Stimulated activated CD4-positive, alpha-beta T cell treated with anti-CD3 and anti-CD28 coated beads, Interleukin-1b, Interleukin-23, amount 100 ng/mL, for 4 hours (primary cell): ENCODE measurements around the gene ALG12.

Experiments used
- DNase-seq, 2 donors: peaks; one replicate each; pipeline ENCODE4 v3.0.0-alpha.2; 2020; ENCODE audit warnings: low read depth in 2 of 2

ALG12 gene

DNA sequence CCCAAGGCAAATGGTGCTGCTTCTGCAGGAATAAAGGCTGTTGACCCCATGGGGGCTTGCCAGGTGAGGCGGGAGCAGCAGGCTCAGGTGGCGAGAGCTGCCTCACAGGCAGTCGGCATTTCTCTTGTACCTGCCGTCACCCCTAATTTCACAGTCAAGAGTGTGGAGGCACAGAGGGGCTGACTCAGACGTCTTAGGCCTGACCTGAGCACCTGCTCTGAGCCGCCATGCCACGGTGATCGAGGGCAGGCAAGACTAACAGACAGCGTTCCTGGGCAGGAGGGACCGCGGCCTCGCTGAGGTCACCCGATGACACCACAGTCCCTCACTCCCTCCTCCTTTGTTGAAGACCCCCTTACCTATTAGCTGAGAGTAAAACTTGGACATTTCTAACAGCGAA lies 5.2 kb downstream of the ALG12 start:
- no peak for DNase-seq

DNA sequence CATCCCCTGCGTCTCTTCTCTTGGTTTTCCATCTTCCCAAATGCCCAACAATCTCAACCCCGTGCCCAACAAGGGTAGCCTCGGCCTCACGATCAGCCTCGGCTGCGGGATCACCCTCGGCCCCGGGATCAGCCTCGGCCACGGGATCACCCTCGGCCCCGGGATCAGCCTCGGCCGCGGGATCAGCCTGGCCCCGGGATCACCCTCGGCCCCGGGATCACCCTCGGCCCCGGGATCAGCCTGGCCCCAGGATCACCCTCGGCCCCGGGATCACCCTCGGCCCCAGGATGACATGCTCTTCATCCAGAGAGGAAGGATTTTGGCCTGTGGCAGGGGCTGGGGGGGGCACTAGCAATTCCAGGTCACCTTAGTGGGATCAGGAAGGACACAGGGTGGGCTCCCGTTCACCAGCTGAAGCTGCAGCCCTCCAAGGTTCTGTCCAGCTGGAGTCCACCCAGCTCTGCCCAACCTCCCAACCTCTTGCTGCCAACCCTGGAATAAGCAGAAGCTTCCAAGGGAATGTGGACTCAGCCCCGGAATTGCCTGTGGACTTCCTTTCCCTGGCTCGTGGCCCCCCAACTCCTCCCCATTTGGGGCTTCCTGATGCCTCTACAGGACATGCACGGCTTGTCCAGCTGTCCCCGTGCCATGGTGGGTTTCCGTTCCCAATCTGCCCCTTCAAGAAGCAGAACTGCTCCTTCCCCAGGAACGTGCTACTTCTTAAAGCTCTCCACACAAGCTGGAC lies 6.2 kb downstream of the ALG12 start:
- no peak for DNase-seq

DNA sequence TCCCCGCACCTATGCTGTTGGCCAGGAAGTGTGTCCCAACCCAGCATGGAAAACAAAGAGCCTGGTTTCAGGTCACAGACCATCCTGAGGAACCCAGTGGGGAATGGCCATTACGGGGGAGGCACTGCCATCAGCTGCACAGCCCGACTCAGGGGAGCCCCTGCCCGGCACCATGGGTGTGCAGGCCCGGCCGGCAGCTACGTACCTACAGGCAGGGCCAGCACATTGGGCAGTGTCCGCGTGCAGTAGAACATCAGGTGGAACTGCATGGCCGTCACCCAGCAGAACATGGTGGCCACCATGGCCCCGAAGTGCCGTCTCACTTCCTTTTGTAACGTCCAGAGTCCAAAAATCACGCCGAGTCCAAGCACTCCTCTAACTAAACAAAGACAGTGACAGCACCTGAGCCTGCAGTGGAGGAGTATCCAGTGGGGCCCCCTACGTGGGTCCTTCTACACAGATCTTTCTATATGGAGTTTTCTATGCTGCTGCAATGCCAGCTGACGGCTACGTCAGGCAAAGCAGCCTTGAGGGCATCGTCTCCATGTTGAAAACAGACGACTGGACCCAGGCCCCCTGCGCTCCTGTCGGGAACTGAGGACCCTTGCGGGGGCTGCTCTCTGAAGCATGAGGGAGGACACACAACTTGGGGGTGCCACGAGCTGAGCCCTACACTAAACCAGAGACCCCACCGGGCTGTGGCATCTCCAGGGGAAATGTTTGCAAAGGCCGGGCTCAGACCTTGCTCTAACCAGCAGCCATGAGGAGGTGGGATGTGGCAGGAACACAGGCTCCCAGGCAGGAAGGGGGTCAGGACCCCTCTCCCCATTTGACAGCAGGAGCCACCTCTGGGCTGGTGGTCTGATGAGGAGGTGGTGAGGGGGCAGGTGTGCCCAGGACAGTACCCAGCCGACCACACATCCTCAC lies 7.7 kb downstream of the ALG12 start:
- no peak for DNase-seq

DNA sequence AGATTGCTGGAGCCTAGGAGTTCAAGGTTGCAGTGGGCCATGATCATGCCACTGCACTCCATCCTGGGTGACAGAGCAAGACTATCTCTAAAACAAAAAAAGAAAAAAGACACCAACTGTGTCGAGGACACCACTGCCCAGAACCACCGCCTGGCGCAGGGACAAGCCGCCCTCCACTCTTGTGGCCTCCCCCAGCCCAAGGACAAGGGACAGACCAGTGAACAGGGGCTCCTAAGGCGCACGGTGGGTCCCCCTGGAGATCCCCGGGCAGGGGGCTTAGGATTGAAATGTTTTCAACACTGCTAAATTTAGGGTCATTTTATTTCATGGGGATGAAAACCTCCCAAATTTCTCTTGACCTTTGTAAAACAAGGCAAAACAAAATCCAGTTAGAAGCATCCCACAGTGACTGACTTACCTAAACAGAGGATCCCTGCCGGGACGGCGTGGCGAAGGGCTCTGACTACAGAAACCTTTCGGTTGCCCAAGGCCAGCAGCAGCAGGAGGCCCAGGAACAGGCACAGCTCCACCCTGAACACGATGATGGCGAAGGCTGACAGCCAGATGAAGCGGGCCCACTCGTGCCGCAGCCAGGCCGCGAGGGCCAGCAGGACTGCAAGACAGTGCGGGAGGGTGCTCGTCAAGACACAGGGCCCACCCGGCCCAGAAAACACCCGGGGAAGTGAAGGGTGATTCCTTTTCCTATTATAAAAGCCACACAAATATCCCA lies 8.6 kb downstream of the ALG12 start:
- no peak for DNase-seq

DNA sequence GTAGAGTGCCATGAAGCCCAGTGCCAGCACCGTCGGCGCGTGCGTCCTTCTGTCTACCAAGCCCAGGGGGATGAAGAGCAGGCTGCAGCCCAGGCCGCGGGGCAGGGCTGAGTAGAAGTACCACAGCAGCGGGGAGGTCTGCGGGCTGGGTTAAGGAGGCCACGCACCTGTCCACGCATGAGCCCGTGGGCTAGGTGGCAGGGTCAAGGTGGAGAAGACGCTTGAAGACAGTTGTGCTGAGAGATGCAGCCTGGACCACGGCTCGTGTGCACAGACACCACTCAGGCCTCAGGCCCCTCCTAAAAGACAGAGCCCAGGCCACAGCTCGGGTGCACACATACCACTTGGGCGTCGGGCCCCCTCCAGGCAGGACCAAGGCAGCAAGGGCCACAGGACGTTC lies 10.4 kb downstream of the ALG12 start:
- DNase-seq, result no peak

DNA sequence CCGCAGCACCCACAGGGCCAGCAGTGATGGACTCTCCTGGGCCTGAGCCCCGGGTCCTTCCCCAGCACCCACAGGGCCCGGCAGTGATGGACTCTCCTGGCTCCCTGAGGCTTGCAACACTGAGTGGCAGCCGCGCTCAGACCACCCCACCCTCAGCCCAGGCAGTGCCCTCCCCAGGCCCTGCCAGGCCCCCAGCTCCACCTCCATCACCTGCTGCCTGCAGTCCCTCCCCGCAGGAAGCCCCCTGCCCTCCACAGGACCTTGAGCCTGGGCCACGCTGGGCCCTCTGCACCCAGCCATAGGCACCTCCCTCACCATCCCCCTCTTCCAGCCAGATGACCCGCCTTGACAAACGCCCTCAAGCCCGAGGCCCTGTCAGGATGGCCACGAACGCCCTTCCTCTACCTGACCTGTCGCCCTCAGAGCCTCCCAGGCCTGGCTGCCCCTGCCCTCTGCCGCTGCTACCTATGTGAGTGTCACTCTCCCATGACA lies 11.4 kb downstream of the ALG12 start:
- DNase-seq, result no peak

DNA sequence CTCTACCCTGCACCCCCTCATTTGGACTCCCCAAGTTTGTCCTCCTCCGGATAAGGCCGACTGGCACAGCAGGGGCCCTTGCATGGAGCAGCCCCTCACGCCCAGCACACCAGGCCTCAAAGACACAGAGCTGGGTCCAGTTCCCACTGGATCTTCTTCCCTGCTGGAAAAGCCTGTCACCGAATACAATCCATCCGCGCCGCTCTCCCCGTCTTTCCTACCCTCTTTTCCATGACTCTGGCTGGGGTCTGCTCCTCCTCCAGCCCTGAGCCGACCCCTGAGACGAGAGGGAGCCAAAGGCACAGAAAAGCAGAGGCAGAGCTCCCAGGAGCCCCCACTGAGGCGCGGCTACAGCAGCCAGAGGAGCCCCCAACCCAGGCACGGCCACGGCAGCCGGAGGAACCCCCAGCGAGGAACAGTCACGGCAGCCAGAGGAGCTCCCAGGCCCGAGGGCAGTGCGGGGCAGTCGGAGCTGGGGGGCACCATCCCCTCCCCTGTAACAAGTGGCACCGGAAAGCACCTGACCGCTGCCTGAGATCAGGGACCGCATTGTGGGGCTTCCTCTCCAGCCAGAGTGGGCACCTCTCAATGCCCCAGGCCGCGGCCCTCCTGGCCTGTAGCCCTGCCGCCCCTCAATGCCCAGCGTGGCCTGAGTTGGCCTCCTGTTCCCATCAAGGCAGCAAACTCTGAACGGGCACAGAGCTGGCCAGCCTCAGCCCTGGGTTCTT lies 12.0 kb downstream of the ALG12 start:
- DNase-seq, result no peak

DNA sequence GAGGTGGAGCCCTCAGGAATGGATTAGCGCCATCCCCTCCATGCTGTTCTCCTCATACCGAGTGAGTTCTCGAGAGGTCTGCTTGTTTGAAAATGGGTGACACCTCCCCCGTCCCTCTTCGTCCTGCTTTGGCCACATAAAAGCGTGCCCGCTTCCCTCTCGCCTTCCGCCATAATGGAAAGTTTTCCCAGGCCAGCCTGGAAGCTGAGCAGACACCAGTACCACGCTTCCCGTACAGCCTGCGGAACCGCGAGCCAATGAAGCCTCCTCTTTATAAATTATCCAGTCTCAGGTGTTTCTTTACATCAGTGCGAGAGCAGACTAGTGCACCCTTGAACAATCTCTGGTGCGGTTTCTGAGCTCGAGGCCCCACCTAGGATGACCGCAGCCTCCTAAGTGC lies 12.8 kb downstream of the ALG12 start:
- DNase-seq, result no peak

DNA sequence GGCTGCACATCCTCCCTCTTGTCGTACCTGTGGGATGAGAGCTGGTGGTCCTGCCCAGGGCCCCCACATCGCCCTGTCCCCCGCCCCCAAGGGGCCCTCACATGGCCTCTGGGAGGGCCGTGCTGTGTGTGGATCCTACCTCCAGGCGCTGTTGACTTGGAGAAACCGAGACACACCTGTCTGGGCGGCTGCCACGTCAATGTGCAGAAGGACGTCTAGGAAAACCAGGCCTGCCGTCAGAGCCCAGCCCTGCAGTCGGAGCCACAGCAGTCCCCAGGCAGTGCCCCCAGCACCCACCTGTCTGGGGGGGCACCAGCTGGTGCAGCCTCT lies 14.2 kb downstream of the ALG12 start:
- no peak for DNase-seq

DNA sequence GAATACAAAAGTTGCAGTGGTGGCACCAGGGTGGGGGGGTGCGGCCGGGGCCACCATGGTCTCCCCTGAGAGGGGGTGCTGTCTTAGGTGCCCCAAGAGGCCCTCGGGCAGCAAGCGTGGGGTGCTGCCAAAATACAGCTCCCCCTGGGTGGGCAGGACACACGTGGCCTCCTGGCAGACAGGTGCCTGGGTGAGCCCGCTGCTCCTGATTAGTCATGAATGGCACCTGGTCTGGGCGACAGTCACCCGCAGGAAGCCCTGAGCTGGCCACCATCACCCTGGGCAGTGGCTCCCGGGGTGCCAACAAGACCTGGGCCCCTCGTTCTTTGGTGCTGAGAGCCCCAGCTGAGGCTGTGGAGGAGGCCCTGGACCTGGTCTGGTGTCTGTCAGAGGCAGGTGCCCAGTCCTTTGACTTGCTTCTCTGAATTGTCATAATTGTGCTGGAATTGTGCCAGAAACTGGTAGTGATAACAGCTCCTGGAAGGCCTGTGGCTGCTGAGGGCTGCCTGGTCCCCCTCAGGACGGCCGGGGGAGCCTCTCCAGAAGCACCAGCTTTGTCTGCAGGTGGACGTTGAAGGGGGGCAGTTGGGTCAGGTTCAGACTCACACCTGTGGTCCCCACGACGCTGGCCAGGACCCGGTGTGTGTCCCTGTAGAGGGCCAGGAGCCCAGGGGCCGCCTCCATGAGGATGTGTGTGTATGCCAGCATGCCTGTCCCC lies 14.8 kb downstream of the ALG12 start:
- DNase-seq, result no peak

DNA sequence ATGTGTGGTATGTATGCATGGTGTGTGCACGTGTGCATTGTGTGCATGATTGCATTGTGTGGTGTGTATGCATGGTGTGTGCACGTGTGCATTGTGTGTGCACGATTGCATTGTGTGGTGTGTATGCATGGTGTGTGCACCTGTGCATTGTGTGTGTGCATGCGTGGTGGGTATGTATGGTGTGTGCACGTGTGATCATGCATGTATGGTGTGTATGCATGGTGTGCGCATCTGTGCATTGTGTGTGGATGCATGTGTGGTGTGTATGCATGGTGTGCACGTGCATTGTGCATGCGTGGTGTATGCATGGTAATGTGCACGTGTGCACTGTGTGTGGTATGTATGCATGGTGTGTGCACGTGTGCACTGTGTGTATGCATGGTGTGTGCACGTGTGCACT lies 16.8 kb downstream of the ALG12 start:
- no peak for DNase-seq

DNA sequence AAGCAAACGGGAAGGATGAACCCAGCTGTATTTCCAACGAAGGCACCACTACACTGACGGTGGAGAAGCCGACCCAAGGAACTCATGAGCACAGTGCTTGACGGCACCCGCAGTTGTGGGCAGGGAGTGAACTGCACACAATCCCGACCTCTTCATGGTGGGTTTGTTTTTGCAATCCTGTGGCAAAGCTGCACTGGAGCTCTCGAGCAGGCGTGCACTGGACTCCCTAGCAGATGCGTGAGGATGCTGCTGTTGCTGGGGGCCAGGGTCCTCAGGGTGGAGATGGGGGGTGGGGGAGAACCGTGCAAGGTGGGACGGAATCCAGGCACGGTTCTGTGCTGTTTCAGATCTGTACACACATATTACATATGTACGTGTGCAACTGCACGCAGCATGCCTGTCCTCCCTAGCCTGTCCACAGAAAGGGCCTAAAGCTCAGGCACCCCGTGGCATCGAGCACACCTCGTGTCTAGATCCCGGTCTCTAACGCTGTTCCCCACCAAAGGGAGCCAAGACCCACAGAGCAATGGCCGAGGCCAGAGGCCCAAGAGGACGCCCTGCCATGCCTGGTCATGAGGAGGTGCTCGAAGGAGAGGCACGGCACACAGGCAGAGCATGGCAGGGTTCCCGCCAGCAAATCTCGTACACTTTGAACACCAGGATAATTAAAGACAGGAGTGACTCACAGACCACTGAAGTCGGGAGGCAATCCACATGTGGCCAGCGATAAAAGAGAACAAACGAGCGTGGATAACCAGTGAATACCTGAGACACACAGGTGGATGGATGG lies 17.6 kb downstream of the ALG12 start:
- no peak for DNase-seq

DNA sequence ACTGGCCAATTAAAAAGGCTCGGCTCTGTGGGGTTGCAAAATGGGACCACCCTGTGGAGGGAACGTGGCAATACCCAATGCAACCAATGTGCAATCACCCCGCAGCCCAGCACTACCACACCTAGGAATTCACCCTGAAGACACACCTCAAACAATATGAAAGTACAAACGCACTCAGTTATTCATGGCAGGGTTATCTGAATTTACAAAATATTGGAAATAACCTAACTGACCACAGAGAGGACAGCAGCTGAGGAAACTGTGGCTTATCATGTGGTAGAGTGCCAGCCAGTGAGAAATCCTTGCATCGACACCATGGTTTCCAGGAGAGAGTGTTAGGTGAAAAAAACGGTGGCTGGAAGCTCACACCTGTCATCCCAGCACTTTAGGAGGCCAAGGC lies 18.7 kb downstream of the ALG12 start:
- no peak for DNase-seq

DNA sequence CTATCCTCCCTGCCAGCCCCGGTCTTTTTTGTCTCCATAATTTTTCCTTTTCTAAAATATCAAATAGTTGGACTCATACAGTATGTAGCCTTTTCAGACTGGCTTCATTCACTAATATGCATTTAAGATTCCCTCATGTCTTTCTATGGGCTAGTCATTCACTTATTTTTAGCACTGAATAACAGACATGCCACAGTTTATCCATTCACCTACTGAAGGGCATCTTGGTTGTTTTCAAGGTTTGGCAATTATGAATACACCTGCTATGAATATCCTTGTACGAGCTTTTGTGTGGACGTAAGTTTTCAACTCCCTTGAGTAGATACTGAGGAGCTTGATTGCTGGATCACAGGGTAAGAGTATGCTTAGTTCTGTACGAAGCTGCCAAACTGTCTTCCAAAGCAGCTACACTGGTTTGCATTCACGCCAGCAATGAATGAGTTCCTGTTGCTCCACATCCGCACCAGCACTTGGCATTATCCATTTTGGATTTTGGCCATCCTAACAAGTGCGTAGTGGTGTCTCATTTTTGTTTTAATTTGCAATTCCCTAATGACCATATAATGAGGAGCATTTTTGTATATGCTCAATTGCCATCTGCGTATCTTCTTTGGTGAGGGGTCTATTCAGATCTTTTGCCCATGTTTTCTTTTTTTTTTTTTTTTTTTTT lies 21.1 kb downstream of the ALG12 start:
- no peak for DNase-seq

DNA sequence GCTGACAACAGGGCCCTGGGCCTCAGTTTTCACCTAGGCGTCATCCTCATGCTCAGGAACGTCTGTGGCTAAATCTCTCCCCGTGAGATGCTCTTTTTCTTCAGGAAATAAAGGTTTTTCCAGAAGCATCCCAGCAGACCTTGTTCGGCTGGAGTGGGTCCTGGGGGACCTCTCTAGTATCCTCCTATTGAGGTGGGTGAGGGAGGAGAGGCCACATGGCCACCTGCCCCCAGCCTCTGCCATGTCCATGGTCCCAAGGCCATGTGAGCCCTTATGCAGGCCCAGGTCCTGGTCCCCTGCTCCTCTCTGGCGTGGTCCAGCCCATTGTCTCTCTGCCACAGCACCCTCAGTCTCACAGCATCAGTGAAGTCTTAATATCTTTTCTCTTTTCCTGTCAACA lies 22.0 kb downstream of the ALG12 start:
- no peak for DNase-seq

DNA sequence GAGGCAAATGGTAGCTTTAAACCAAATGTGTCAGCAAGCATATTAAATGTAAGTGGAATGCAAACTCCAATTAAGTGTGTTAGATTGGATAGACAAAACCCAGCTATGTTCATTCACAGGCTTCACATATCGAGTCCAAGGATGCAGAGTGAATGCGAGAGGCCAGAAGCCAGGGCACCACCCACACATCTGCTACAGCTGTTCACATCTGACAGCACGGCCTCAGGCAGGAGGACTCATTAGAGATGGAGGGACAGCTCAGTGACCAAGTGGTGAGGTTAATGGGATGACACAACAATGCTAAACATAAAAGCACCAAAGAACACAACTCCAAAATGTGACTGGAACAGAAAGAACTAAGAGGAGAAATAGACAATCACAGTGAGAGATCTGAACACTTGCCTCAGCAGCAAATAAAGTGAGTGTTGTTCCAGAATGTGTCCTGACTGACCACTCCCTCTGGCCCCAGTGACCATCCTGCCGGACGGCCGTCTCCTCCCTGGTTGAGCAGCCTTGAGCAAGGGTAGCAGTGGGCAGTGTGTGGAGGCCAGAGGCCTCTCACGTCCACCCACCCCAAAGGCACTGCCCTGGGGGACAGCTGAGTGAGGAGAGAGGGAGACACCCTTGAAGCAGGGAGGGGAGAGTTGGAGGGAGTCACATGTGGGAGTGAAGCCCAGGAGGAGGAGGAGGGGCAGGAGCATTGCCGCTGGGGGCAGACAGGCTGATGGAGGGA lies 23.8 kb downstream of the ALG12 start:
- DNase-seq, result no peak

DNA sequence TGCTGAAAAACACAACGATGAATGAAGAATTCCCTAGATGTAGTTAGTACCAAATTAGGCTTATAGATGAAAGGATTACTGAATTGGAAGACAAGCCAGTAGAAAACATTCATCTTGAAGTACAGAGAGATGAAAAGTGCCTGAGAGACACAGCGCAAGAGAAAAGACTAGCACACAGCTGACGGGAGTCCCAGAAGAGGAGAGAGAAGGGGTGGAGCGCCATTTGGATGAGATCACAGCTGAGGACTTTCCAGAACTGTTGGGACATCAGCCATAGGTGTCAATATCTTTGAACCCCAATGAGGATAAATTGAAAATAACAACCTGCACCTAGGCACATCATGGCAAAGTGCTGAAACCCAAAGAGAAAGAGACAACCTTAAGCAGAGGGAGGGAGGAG lies 25.2 kb downstream of the ALG12 start:
- no peak for DNase-seq

DNA sequence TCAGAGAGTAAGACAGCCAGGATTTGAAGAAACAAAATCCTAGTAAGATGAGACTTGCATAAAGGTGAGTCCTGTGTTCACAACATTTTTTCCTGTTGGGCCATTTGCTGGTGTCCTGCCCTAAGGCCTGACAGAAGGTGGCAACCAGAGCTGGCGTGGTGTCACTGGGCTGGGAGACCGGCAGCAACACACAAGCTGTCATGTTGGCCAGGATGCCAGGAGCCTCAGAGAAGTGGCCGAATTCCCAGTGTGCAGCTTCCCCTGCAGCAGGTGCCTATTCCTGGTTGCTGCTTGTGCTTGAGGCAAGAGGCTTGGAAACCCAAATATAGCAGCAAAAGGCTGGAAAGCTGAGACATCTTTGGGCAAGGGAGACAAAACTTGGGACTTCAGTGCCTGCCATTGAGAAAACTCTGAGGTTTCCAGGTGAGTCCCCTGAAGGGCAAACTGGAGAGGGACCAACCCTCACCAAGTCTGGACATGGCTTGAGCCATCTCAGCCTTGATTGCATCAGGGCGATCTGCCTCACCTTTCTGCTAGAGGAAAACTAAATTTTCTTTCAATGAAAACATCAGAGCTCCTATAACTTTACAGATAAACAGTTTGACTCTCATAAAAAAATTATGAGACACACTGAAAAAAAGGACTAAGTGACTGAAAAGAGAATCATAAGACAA lies 25.9 kb downstream of the ALG12 start:
- no peak for DNase-seq

DNA sequence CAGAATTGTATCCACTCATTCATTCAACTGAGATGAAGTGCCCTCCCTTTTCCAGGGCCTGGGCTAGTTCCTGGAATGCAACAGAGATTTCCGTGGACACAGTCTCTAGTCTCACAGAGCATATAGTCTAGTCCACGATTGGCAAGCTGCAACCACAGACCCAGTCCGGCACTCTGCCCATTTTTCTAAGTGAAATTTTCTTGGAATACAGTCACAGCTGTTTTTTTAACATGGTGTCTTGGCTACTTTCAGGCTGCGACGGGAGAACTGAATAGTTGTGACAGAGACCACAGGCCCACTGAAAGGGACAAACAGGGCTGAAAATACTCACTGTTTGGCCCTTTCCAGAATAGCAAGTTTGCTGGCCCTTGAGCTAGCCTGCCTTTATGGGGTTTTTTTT lies 29.2 kb downstream of the ALG12 start:
- no peak for DNase-seq
